Activated effector memory CD4-positive, alpha-beta T cell treated with Interleukin-2 at 50 U/mL for 16 hours (primary cell): ENCODE results near the gene ATP6V0C.

ENCODE experiments used
- DNase-seq: peaks from one replicate; pipeline ENCODE4 v3.0.0-alpha.2; 2020

ATP6V0C gene

GRCh38 chr16:2513405-2514332 is at the start of gene ATP6V0C:
TSS of gene ATP6V0C (plus strand) at chr16:2513952. CDS start at chr16:2514104, 152 bp downstream.
- peak; percentile 86 for DNase-seq

DNA sequence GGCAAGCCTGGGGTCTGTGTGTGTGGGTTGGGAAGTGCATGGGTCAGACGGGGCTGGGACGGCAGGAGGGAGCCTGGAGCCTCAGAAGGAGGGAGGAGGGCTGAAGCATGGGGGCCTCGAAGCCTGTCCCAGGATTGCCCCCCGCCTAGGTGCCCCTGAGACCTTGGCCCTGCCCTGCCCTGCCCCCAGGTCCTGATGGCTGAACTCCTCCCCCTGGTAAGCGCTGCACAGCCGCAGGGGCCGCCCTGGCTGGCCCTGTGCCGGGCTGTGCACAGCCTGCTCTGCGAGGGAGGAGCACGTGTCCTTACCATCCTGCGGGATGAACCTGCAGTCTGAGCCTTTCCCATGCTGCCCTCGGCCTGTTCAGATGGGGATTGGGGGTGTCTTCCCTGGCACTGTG is 49.4 kb upstream of the ATP6V0C start:
- DNase-seq: no peak

GRCh38 chr16:2465653-2466415 is 47.9 kb upstream of the ATP6V0C start:
- DNase-seq: no peak

DNA sequence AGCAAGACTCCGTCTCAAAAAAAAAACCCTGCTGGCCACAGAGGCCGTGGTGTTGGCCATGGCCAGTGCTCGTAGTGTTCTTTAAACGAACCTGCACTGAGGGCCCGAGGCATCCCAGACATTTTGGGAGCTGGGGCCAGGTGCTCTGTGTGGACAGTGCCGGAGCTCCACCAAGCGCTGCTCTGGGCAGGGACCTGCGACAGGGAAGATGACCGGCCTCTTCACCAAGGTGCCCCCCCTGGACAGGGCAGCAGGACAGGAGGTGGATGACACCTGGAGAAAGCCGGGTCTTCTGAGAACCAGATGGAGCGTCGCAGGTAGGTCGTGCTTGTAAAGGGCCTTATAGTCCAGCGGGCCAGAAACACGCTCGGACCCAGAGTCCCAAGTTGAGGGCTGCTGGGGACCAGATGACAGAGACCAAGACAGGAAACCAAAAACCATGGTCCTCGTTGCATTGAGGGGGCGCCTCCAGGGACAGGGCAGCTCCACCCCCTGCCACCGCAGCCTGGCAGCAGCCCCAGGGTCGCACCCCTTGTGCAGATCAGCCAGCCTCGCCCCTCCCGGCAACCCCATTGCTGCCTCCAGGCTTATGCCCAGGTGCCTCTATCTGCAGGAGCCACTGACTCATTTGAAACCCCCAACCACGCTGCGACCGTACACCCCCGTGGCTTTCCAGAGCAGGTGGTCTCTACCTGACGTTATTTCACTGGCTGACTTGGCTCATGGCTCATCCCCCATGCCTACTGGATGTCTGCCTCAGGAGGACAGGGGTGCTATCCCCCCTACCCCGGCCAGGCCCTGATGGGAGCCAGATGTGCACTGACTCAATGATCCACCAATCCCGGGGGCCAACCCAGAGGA is 46.9 kb upstream of the ATP6V0C start:
- DNase-seq: no peak

- DNase-seq: no peak
Observed at GRCh38 chr16:2467528-2468232, 46.1 kb upstream of the ATP6V0C start.

- DNase-seq: no peak
Observed at GRCh38 chr16:2468233-2468724, 45.5 kb upstream of the ATP6V0C start.

DNA sequence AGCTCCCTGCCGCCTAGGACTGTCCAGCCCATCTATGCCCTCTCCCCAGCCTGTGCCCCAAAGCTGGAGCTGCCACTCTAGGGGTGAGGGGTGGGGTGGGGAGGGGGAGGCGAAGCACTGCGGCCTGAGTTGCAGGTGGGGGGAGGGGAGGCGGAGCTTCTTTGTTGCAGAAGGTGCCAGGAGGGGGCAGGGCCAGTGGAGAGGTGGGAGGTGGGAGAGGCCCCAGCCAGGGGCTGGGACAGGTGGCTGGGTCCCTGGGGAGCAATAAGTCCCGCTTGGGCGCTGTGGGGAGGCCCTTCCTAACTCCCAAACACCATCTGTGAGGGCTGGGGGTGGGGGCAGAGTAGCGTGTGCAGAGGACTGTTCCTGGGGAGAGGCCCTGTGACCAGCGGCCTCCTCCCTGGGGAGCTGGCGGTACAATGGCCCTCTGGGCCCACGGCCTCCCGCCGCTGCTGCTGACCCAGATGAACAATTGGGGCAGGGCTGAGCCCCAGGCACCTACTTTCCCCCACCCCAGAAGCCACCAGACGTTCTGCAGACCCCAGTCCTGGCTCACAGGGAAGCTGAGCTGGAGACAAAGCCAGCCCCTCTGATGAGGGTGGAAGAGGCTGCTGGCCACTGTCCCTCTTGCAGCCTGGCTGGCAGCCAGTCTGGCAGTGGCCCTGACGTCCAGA is 44.9 kb upstream of the ATP6V0C start:
- no peak for DNase-seq

DNA sequence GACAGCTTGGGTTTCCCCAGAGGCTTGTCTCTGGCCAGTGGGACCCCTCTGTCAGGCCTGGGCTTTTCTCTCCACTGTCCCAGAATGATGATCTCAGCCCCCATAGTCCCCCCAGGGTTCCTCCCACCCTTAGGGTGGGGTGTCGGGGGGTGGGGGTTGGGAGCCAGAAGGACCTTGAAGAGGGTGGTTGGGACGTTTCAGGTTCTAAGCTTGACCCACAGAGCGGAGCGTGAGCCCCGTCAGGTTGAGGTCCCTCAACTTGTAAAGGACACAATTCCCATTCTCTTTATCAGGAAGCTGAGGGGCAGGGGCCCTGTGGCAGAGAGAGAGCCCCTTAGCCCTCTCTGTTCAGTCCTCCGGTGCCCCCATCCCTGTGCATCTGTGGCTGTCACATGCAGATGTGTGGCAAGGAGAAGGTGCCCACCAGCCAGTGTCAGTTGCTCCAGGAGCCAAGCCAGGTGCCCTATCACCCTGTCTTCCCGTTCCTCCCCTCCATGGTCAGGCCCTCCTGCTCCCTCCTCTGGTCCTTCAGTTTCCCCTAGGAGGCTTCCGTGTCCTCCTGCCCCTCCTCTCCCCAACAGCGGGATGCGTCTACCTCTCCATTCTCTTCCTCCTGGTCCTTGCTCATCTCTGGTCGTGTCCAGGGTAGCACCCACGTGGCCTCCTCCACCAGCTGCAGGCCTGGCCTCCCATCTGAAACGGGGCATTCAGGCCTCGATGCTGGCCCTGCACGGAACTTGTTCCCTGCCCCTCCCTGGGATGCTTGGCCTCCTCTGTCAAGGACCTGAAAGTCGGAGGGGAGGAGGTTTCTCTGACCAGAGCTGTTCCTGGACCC is 44.1 kb upstream of the ATP6V0C start:
- DNase-seq: no peak

DNA sequence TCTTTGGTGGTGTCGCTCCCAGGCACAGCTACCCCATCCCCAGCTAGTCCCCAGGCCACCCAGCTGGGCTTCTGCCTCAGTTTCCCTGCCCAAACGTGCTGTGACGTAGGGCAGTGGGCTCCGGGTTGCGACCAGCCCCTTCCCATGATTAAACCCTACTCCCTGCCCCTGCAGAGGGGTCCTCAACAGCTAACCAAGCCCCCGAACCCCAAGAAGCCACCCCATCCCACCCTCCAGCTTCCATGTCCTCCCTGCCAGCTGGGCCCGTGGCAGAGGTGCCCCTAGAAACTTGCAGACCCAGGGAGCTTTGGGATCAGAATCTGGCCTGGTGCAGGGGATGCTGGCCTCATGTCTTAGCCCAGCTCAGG is 43.5 kb upstream of the ATP6V0C start:
- DNase-seq: no peak

DNA sequence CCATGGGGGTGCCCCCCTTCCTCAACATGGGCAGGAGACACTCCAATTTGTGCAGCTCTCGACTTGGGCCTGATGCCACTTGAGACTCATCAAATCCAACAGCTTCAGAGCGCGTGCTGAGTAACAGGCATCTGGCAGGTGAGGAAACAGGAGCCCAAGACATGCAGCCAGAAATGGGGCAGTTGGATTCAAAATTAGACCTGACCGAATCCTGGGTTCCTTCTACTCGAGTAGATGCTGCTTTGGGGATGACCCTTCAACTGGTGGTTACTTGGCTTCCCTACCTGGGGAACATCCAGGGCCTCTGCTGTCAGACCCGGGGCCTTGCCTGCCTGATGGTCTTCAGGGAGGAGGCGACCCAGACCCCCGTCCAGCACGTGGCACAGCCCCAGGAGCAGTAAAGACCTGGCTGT is 43.1 kb upstream of the ATP6V0C start:
- DNase-seq: no peak

DNA sequence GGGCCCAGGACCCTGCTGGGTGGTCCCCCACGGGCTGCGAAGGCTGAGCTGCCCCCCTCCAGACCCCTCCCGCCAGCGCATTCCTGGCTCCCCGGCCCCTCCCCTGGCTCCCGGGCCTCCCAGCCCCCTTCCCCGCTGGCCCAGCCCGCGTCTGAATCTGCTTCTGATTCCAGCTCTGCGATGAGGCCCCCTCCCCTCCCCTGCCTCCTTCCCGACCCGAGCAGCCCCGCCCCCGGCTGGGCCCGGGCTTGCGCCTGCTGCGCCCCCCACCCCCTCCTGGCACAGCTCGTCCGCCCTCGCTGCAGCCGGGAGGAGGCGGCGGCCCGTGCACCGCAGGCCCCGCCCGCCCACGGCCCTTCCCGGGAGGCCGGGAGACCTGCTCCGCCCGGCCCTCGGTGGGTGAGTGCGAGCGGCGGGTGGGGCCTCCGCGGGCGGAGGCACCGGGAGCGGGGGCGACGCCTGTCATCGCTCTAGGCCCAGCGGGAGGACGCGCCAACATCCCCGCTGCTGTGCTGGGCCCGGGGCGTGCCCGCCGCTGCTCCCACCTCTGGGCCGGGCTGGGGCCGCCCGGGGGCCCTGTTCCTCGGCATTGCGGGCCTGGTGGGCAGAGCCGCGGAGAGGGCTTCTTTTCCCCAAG is 42.6 kb upstream of the ATP6V0C start, which contains the start of gene NTN3:
Gene NTN3, plus strand, starts transcription at position 282 of the 637 bp plus-strand sequence. CDS start 405 bp downstream, outside the sequence.
- no peak for DNase-seq

- DNase-seq: no peak
Observed at GRCh38 chr16:2471653-2472487, 41.9 kb upstream of the ATP6V0C start.

DNA sequence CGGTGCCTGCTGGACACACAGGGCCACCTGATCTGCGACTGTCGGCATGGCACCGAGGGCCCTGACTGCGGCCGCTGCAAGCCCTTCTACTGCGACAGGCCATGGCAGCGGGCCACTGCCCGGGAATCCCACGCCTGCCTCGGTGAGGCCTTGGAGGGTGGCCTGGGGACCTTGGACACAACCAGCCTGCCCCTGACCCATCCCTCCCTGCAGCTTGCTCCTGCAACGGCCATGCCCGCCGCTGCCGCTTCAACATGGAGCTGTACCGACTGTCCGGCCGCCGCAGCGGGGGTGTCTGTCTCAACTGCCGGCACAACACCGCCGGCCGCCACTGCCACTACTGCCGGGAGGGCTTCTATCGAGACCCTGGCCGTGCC is 41.3 kb upstream of the ATP6V0C start:
- no peak for DNase-seq

DNA sequence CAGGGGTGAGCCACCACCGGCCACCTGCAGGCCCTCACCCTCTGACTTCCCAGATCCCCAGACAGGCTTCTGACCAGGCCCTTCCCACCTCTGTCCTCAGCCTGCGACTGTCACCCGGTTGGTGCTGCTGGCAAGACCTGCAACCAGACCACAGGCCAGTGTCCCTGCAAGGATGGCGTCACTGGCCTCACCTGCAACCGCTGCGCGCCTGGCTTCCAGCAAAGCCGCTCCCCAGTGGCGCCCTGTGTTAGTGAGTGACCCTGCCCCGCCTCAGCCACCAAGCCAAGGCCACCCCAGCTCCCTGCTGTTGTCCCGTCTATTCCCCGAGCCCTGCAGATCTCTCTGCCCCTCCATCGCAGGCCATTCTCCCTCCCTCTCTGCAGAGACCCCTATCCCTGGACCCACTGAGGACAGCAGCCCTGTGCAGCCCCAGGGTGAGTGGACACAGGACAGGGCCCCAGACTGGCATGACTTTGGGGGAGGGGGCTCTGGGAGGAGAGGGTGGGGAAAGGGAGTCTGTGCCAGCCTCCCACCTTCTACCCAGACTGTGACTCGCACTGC is 40.8 kb upstream of the ATP6V0C start:
- no peak for DNase-seq

DNA sequence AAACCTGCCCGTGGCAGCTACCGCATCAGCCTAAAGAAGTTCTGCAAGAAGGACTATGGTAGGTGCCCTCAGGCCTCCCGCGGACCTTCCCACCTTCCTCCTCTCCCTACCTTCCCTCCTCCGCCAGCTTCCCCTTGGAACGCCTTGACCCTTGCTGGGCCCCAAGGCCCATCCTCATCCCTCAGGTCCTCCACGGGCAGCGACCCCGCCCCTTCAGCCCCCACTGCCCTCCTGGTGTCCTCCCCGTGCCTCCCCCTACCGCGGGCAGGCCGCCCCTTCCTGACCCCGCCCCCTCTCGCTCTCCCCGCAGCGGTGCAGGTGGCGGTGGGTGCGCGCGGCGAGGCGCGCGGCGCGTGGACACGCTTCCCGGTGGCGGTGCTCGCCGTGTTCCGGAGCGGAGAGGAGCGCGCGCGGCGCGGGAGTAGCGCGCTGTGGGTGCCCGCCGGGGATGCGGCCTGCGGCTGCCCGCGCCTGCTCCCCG is 40.3 kb upstream of the ATP6V0C start:
- no peak for DNase-seq

GRCh38 chr16:2473999-2474876 is 39.5 kb upstream of the ATP6V0C start:
- DNase-seq: peak; percentile 54

- DNase-seq: peak; percentile 70
Observed at GRCh38 chr16:2474877-2475412, 38.8 kb upstream of the ATP6V0C start, which contains the start of gene TBC1D24. TSS of gene TBC1D24 (plus strand) at chr16:2475127. CDS start at chr16:2496149, 21,022 bp downstream.
